Liver (tissue), 9 donors: ENCODE data around the gene ZNF547. TPM values are rescaled to one million over a fixed set of nuclear protein-coding genes. Genes with fewer than 3 reads are reported as not detected.

ENCODE experiments used
- DNase-seq: peaks from one replicate; pipeline ENCODE4 v3.0.0-alpha.2; 2017; ENCODE audit warnings: low spot score
- H3K27ac ChIP-seq, 2 donors: one replicate each; pipeline ENCODE4 v1.7.0; 2013; ENCODE audit warnings: inconsistent platforms in 2 of 2, low read length in 2 of 2, control low read depth in 1 of 2, low read depth in 1 of 2, mild to moderate bottlenecking in 1 of 2
- H3K27me3 ChIP-seq, 4 donors: one replicate each; pipeline versions ENCODE4 v1.6.1 to v1.7.0; 2013; ENCODE audit warnings: low read length in 3 of 4, inconsistent platforms in 1 of 4, mild to moderate bottlenecking in 1 of 4, moderate library complexity in 1 of 4; ENCODE audit not compliant: control insufficient read depth in 4 of 4, insufficient read depth in 4 of 4
- H3K36me3 ChIP-seq, 4 donors: one replicate each; pipeline versions ENCODE4 v1.6.1 to v1.7.0; 2013; ENCODE audit warnings: low read length in 3 of 4, mild to moderate bottlenecking in 3 of 4, low read depth in 1 of 4, moderate library complexity in 1 of 4; ENCODE audit not compliant: control insufficient read depth in 4 of 4, insufficient read depth in 3 of 4
- H3K4me1 ChIP-seq, 4 donors: one replicate each; pipeline versions ENCODE4 v1.6.1 to v1.7.0; 2013; ENCODE audit warnings: low read length in 3 of 4, mild to moderate bottlenecking in 3 of 4, moderate library complexity in 1 of 4; ENCODE audit not compliant: control insufficient read depth in 4 of 4, insufficient read depth in 4 of 4
- H3K4me3 ChIP-seq, 3 donors: one replicate each; pipeline versions ENCODE4 v1.6.1 to v1.7.0; 2013; ENCODE audit warnings: low read length in 3 of 3, control low read depth in 1 of 3, low read depth in 1 of 3, mild to moderate bottlenecking in 1 of 3
- H3K9ac ChIP-seq, 2 donors: one replicate each; pipeline ENCODE4 v1.7.0; 2013; ENCODE audit warnings: low read length in 2 of 2, mild to moderate bottlenecking in 2 of 2, moderate library complexity in 2 of 2, control low read depth in 1 of 2, low read depth in 1 of 2
- H3K9me3 ChIP-seq, 4 donors: one replicate each; pipeline versions ENCODE4 v1.6.1 to v1.7.0; 2013; ENCODE audit warnings: low read length in 3 of 4; ENCODE audit not compliant: control insufficient read depth in 4 of 4
- FOXA1 ChIP-seq: IDR thresholded peaks from 2 replicates; pipeline ENCODE4 v1.6.1; 2016; ENCODE audit warnings: antibody characterized with exemption
- FOXA2 ChIP-seq: IDR thresholded peaks from 2 replicates; pipeline ENCODE4 v1.6.1; 2016; ENCODE audit warnings: antibody characterized with exemption
- GABPA ChIP-seq, 2 donors: IDR thresholded peaks in 1 of 2; conservative IDR thresholded peaks in 1 of 2; 2 replicates each; pipeline ENCODE4 v1.6.1; 2016; ENCODE audit warnings: antibody characterized with exemption in 2 of 2, mild to moderate bottlenecking in 1 of 2, moderate library complexity in 1 of 2
- HNF4G ChIP-seq: IDR thresholded peaks from 2 replicates; pipeline ENCODE4 v1.6.1; 2016; ENCODE audit warnings: antibody characterized with exemption
- JUND ChIP-seq, 2 donors: IDR thresholded peaks; 2 replicates each; pipeline ENCODE4 v1.6.1; 2016; ENCODE audit warnings: antibody characterized with exemption in 2 of 2
- MAX ChIP-seq: IDR thresholded peaks from 2 replicates; pipeline ENCODE4 v1.6.1; 2016; ENCODE audit warnings: antibody characterized with exemption
- NR2F2 ChIP-seq: IDR thresholded peaks from 2 replicates; pipeline ENCODE4 v1.6.1; 2016; ENCODE audit warnings: antibody characterized with exemption
- RAD21 ChIP-seq, 2 donors: IDR thresholded peaks; 2 replicates each; pipeline ENCODE4 v1.6.1; 2016; ENCODE audit warnings: antibody characterized with exemption in 2 of 2, mild to moderate bottlenecking in 2 of 2
- REST ChIP-seq: IDR thresholded peaks from 2 replicates; pipeline ENCODE4 v1.6.1; 2016; ENCODE audit warnings: antibody characterized with exemption, mild to moderate bottlenecking
- RXRA ChIP-seq, 2 donors: IDR thresholded peaks; 2 replicates each; pipeline ENCODE4 v1.6.1; 2017 to 2018; ENCODE audit warnings: antibody characterized with exemption in 2 of 2, mild to moderate bottlenecking in 1 of 2
- SP1 ChIP-seq: IDR thresholded peaks from 2 replicates; pipeline ENCODE4 v1.6.1; 2018; ENCODE audit warnings: antibody characterized with exemption, mild to moderate bottlenecking
- YY1 ChIP-seq: IDR thresholded peaks from 2 replicates; pipeline ENCODE4 v1.6.1; 2016; ENCODE audit warnings: antibody characterized with exemption, mild to moderate bottlenecking
- WGBS: extraction: QIAGEN DNeasy Blood & Tissue Kit; methylation state at CpG from one replicate; pipeline ENCODE4 v1.1.7; 2013; 5-methylcytosine and 5-hydroxymethylcytosine counted together
- polyA plus RNA-seq, 2 donors: library from polyadenylated mRNA; stranded (reverse) in 1 of 2; unstranded in 1 of 2; fragments of 200-250 nt in 1 of 2; fragments of >200 nt in 1 of 2; fragmentation: Nextera tagmentation in 1 of 2; extraction: Ambion mirVana in 1 of 2; gene quantifications; one replicate each; pipeline versions ENCODE4 v1.2.1 to v1.2.3, GENCODE V29; 2013 to 2015
- total RNA-seq, 2 donors: library from RNA; depleted of rRNA; stranded (reverse); fragments of >200 nt; gene quantifications; one replicate each; pipeline ENCODE4 v1.2.3, GENCODE V29; 2014
- TF ChIP-seq, protein P1 (sequence below): fragments of 150-350 bp; IDR thresholded peaks from 2 replicates; pipeline ENCODE4 v1.5.1; 2017; ENCODE audit warnings: improper control_type of control experiment, low read depth, low read length; ENCODE audit not compliant: missing input control
- donor health status: healthy.
- donor health status: healthy.
- donor health status: healthy.
- donor health status: healthy.
- donor health status: healthy.

ZNF547 gene
- total and polyA plus RNA-seq, 4 donors = 0.22 to 1.8 (median 1.0) TPM

DNA sequence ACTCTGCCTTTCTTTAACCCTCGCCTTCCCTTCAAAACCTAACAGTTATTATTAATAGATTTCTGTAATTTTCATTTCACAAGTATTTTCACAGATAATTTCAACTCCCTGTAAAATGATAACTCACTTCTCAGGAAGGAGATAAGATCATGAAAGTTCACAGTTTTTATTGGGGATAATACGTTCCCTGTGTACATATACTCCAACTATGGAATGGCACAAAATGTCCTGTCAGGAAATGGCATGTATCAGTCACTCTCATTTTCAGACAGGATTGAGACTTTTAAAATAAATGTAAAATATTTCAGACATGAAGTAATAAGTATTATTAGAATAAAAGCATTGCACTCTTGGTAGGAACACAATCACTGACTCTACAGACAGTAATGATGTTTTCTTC, 932 bp upstream of the ZNF547 start:
- WGBS = 71% methylated on average over 2 of the region's 2 CpGs
- no peak for DNase-seq
- Histone ChIP-seq H3K27ac (peak overlapping the region; percentile 86 to 93), H3K4me3 (peak overlapping the region in 2 of 3 donors; percentile 88 to 93), H3K4me1 (peaks cover 0 to 11% (median 8%) of the 10 kb centered on the region in 4 donors), H3K27me3 (no peaks in the 10 kb centered on the region), H3K9me3 (peaks cover 18 to 26% (median 23%) of the 10 kb centered on the region in 4 donors), H3K36me3 (peaks cover 2 to 12% (median 9%) of the 10 kb centered on the region in 4 donors), H3K9ac (no peak overlapping the region)
- TF ChIP-seq SP1 (no peak), JUND (IDR thresholded peaks at IDR 0.05) (no peak), NR2F2 (no peak), FOXA1 (no peak), REST (no peak), RAD21 (IDR thresholded peaks at IDR 0.05) (no peak), HNF4G (no peak), FOXA2 (no peak), GABPA (IDR thresholded peaks at IDR 0.05 in 1 of 2, conservative IDR thresholded peaks at IDR 0.05 in 1 of 2) (no peak), MAX (no peak), RXRA (IDR thresholded peaks at IDR 0.05) (no peak)
- TF ChIP-seq, protein P1, sequence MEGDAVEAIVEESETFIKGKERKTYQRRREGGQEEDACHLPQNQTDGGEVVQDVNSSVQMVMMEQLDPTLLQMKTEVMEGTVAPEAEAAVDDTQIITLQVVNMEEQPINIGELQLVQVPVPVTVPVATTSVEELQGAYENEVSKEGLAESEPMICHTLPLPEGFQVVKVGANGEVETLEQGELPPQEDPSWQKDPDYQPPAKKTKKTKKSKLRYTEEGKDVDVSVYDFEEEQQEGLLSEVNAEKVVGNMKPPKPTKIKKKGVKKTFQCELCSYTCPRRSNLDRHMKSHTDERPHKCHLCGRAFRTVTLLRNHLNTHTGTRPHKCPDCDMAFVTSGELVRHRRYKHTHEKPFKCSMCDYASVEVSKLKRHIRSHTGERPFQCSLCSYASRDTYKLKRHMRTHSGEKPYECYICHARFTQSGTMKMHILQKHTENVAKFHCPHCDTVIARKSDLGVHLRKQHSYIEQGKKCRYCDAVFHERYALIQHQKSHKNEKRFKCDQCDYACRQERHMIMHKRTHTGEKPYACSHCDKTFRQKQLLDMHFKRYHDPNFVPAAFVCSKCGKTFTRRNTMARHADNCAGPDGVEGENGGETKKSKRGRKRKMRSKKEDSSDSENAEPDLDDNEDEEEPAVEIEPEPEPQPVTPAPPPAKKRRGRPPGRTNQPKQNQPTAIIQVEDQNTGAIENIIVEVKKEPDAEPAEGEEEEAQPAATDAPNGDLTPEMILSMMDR = no peak

- Histone ChIP-seq H3K9ac (peak overlapping the region in 1 of 2 donors; percentile 64), H3K4me3 (peak overlapping the region; percentile 84 to 96 (median 89)), H3K27ac (peak overlapping the region; percentile 81 to 93), H3K36me3 (peaks cover 2 to 8% (median 2%) of the 10 kb centered on the region in 4 donors), H3K27me3 (no peaks in the 10 kb centered on the region), H3K4me1 (peaks cover 0 to 11% (median 8%) of the 10 kb centered on the region in 4 donors), H3K9me3 (peaks cover 15 to 22% (median 16%) of the 10 kb centered on the region in 4 donors)
- WGBS = 2% methylated on average over 18 of the region's 18 CpGs
- no peak for DNase-seq
- TF ChIP-seq YY1 = no peak
- no peak for TF ChIP-seq GABPA (IDR thresholded peaks at IDR 0.05 in 1 of 2, conservative IDR thresholded peaks at IDR 0.05 in 1 of 2)
- no peak for TF ChIP-seq NR2F2
- no peak for TF ChIP-seq FOXA1
- no peak for TF ChIP-seq REST
- TF ChIP-seq RAD21 (IDR thresholded peaks at IDR 0.05) = no peak
- no peak for TF ChIP-seq MAX
- no peak for TF ChIP-seq FOXA2
These were observed 384 bp downstream of the ZNF547 start for GRCh38 chr19:57363688-57364181.
